Left lung (tissue), 10 donors: Measurements from ENCODE around the gene UBE2I. TPM values are rescaled to one million over a fixed set of nuclear protein-coding genes. Genes with fewer than 3 reads are reported as not detected.
A peak's percentile ranks its signal among the peaks of the same experiment; 100 is the strongest.
"Not testable (repeated sequence)": the region's sequence is repeated elsewhere in the genome, so short reads cannot be mapped to it uniquely, and the experiment has no call there.

Experiments used
- ATAC-seq: fragments of 200-7000 bp; cut with Tn5 transposase; one replicate; pipeline ENCODE4 v1.9.1; 2020; ENCODE audit warnings: moderate library complexity
- DNase-seq, 4 donors: peaks; one replicate each; pipeline ENCODE4 v3.0.0-alpha.2; 2013 to 2020
- H3K27ac ChIP-seq, 2 donors: fragments of 200-600 bp; sonication (generic) in 1 of 2; one replicate each; pipeline versions ENCODE4 v1.5.0 to v1.8.0; 2020 to 2021
- H3K27me3 ChIP-seq, 2 donors: fragments of 200-600 bp; sonication (generic) in 1 of 2; one replicate each; pipeline versions ENCODE4 v1.5.0 to v1.8.0; 2020 to 2021
- H3K36me3 ChIP-seq, 2 donors: fragments of 200-600 bp; sonication (generic) in 1 of 2; one replicate each; pipeline versions ENCODE4 v1.5.0 to v1.8.0; 2020 to 2021
- H3K4me1 ChIP-seq, 2 donors: fragments of 200-600 bp; one replicate each; pipeline ENCODE4 v1.8.0; 2021
- H3K4me3 ChIP-seq, 2 donors: fragments of 200-600 bp; sonication (generic) in 1 of 2; one replicate each; pipeline versions ENCODE4 v1.5.0 to v1.8.0; 2020 to 2021; ENCODE audit warnings: mild to moderate bottlenecking in 1 of 2
- H3K9me3 ChIP-seq, 2 donors: fragments of 200-600 bp; sonication (generic) in 1 of 2; one replicate each; pipeline versions ENCODE4 v1.5.0 to v1.8.0; 2020 to 2021
- intact Hi-C, 2 donors: fragments of 100-400 bp; cut with DNase I; formaldehyde crosslinking; loops; one replicate each; pipeline versions ENCODE4 v1.11.2 to v1.14.2; 2022
- polyA plus RNA-seq, 6 donors: library from polyadenylated mRNA; unstranded; fragments of 120-200 nt; gene quantifications; one replicate each; pipeline ENCODE4 v1.2.1, GENCODE V29; 2013; ENCODE audit not compliant: insufficient read length in 6 of 6
- total RNA-seq, 2 donors: library from RNA; stranded (reverse); fragmentation: NEBNext Ultra II Directional; extraction: Animal tissue kit (Norgen Biotek cat#: 25700); gene quantifications; one replicate each; pipeline ENCODE4 v1.2.1, GENCODE V29; 2021
- TF ChIP-seq, protein P1 (sequence below), 2 donors: fragments of 200-600 bp; sonication (generic) in 1 of 2; IDR thresholded peaks; one replicate each; pipeline versions ENCODE4 v1.5.0 to v1.8.0; 2021; ENCODE audit warnings: antibody characterized with exemption in 2 of 2
- donor health status: DM: no; HTN: yes; CAD: no.
- donor health status: DM: no; HTN: no; CAD: no.

UBE2I gene
- total and polyA plus RNA-seq, 8 donors, result 89.0 to 188 (median 142) TPM

DNA sequence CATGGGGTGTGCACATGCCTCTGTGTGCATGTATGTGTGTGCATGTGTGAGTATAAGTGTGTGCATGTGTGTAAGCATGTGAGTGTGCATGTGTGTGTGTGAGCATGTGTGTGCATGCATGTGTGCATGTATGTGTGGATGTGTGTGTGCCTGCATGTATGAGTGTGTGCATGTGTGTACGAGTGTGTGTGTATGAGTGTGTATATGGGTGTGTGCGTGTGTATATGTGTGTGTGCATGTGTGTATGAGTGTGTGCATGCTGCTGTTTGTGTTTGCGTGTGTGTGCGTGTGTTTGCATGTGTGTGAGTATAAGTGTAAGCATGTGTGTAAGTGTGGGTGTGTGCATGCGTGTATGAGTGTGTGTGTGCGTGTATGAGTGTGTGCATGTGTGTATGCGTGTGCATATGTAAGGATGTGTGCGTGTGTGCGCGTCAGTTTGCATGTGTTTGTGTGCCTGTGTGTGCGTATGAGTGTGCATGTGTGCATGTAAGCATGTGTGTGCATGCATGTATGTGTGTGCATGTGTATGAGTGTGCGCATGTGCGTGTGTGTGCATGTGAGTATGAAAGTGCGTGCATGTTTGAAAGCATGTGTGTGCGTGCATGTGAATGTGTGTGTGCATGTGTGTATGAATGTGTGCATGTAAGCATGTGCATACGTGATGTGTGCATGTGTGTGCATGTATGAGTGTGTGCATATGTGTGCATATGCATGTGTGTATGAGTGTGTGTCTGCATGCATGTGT lies 44.9 kb upstream of the UBE2I start:
- no peak for ATAC-seq
- TF ChIP-seq, protein P1, sequence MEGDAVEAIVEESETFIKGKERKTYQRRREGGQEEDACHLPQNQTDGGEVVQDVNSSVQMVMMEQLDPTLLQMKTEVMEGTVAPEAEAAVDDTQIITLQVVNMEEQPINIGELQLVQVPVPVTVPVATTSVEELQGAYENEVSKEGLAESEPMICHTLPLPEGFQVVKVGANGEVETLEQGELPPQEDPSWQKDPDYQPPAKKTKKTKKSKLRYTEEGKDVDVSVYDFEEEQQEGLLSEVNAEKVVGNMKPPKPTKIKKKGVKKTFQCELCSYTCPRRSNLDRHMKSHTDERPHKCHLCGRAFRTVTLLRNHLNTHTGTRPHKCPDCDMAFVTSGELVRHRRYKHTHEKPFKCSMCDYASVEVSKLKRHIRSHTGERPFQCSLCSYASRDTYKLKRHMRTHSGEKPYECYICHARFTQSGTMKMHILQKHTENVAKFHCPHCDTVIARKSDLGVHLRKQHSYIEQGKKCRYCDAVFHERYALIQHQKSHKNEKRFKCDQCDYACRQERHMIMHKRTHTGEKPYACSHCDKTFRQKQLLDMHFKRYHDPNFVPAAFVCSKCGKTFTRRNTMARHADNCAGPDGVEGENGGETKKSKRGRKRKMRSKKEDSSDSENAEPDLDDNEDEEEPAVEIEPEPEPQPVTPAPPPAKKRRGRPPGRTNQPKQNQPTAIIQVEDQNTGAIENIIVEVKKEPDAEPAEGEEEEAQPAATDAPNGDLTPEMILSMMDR (IDR thresholded peaks at IDR 0.05), result no peak
- no peak overlapping the region for H3K27ac ChIP-seq
- H3K27me3 ChIP-seq, result peaks cover 22 to 45% of the 10 kb centered on the region in 2 donors
- H3K4me3 ChIP-seq, result no peak overlapping the region
- no peaks in the 10 kb centered on the region for H3K36me3 ChIP-seq
- no peaks in the 10 kb centered on the region for H3K4me1 ChIP-seq
- H3K9me3 ChIP-seq, result no peaks in the 10 kb centered on the region
- DNase-seq, result no peak
- intact Hi-C loops, result no loop called here

DNA sequence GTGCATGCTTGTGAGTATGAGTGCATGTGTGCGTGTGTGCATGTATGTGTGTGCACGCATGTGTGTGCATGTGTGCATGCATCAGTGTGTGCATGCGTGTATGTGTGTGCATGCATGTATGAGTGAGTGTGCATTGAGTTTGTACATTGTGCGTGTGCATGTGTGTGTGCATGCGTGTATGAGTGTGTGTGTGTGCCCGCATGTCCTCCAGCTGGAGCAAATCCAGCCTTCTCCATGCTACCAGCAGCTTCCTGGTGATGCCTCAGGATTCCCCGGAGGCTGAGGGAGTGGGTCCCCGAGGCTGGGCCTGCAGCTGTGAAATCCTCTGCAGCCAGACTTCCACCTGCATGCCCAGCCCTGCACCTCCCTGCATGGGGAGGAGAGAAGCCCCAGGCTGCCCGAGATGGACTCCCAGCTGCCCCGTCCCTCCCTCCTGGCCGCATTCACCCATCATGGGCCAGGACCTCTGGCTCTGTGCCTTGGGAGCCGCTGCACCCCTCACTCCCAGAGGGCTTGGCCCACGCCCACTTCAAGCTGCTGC lies 44.3 kb upstream of the UBE2I start:
- TF ChIP-seq, protein P1 (IDR thresholded peaks at IDR 0.05), result no peak
- H3K27ac ChIP-seq, result no peak overlapping the region
- no peaks in the 10 kb centered on the region for H3K9me3 ChIP-seq
- no peaks in the 10 kb centered on the region for H3K36me3 ChIP-seq
- ATAC-seq, result no peak
- H3K4me1 ChIP-seq, result no peaks in the 10 kb centered on the region
- H3K4me3 ChIP-seq, result no peak overlapping the region
- no peak for DNase-seq
- peaks cover 16 to 39% of the 10 kb centered on the region in 2 donors for H3K27me3 ChIP-seq
- intact Hi-C loops, result no loop called here

DNA sequence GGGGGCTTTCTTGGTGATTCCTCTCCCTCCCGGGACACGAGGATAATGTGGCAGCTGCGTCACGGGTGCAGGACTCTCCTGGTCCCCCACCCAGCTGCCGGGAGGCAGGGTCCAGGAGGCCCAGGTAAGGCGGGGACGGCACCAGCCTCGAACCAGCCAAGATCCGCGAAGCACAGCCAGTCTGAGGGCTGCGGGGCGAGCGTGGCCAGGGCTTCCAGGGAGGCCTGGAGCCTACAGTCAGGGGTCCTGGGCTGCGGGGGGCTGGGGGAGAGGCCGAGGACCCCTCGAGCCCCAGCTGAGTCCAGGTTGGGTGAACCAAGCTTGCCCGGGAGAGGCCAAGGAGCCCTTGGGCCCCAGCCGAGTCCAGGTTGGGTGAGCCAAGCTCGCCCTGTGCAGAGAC lies 43.6 kb upstream of the UBE2I start:
- intact Hi-C loops, result no loop called here
- H3K27me3 ChIP-seq, result peaks cover 13 to 32% of the 10 kb centered on the region in 2 donors

DNA sequence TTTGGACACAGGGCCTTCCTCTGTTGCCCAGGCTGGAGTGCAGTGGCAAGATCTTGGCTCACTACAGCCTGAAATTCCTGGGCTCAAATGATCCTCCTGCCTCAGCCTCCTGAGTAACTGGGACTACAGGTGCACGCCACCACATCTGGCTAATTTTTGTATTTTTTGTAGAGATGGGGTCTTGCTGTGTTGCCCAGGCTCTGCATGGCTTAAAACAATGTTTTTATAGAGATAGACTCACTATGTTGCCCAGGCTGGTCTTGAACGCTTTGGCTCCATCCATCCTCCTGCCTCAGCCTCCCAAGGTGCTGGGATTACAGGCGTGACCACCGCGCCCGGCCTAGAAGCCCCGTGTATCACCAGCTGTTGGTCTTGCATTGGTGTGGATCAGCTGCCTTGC lies 40.0 kb upstream of the UBE2I start:
- H3K4me3 ChIP-seq, intact Hi-C loops, H3K4me1 ChIP-seq, H3K27ac ChIP-seq, DNase-seq, H3K36me3 ChIP-seq, H3K9me3 ChIP-seq, ATAC-seq: not testable (repeated sequence)
- H3K27me3 ChIP-seq, result peaks cover 0 to 31% of the 10 kb centered on the region in 2 donors

More for the DNA sequence above, 43.6 kb upstream of the UBE2I start:
- Histone ChIP-seq H3K4me1 (no peaks in the 10 kb centered on the region), H3K9me3 (no peaks in the 10 kb centered on the region), H3K4me3 (no peak overlapping the region), H3K36me3 (no peaks in the 10 kb centered on the region), H3K27ac (no peak overlapping the region)
- TF ChIP-seq, protein P1 (IDR thresholded peaks at IDR 0.05), result no peak
- DNase-seq (no peak), ATAC-seq (no peak)

DNA sequence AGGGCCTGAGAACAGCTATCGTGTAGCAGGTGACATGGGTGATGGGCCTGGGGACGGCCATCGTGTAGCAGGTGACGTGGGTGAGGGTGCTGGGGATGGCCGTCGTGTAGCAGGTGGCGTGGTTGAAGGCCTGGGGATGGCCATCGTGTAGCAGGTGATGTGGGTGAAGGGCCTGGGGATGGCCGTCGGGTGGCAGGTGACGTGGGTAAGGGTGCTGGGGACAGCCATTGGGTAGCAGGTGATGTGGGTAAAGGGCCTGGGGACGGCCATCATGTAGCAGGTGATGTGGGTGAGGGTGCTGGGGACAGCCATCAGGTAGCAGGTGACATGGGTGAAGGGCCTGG lies 38.1 kb upstream of the UBE2I start:
- Histone ChIP-seq H3K9me3 (no peaks in the 10 kb centered on the region), H3K27ac (no peak overlapping the region), H3K4me3 (no peak overlapping the region), H3K4me1 (no peaks in the 10 kb centered on the region), H3K27me3 (peaks cover 0 to 44% of the 10 kb centered on the region in 2 donors), H3K36me3 (no peaks in the 10 kb centered on the region)
- no peak for DNase-seq
- intact Hi-C loops, result no loop called here
- ATAC-seq, result no peak
- TF ChIP-seq, protein P1 (IDR thresholded peaks at IDR 0.05), result no peak

DNA sequence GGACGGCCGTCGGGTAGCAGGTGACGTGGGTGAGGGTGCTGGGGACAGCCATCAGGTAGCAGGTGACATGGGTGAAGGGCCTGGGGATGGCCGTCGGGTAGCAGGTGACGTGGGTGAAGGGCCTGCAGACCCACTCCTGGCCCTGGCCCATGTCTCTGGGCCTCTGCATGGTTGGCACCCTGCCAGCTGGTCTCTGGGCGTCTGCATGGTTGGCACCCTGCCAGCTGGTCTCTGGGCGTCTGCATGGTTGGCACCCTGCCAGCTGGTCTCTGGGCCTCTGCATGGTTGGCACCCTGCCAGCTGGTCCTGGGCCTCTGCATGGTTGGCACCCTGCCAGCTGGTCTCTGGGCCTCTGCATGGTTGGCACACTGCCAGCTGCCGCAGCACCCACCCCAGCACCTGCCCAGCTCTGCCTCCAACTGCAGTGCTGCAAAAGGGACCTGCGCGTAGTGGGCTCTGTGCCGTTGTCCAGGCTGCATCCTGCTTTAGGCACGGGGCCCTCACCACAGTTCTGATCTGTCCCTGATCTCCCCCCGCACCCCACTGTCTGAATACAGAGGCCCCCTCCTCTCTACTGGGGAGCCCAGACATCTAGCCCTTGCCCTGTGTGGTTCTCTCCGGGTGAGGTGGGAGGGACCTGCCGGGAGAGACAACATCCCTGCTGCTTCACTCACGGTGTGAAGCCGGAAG lies 37.6 kb upstream of the UBE2I start:
- peak in 2 of 4 donors; percentile 35 to 61 for DNase-seq
- H3K4me3 ChIP-seq, ATAC-seq, H3K9me3 ChIP-seq, H3K27ac ChIP-seq, intact Hi-C loops, H3K4me1 ChIP-seq, H3K36me3 ChIP-seq: not testable (repeated sequence)
- peaks cover 0 to 49% of the 10 kb centered on the region in 2 donors for H3K27me3 ChIP-seq
